ENCODE data around the gene BCO2. TPM values are rescaled to one million over a fixed set of nuclear protein-coding genes. Genes with fewer than 3 reads are reported as not detected.
"Not testable (repeated sequence)": the region's sequence is repeated elsewhere in the genome, so short reads cannot be mapped to it uniquely, and the experiment has no call there.

BCO2 gene
- total and polyA plus RNA-seq, 2 experiments from 2014 or later: 0.63 to 1.1 TPM

GRCh38 chr11:112196519-112197087 lies 21.3 kb downstream of the BCO2 start:
- peaks cover 4% of the 10 kb centered on the region for H3K27me3 Mint-ChIP-seq (ENCODE audit: insufficient read depth, low read depth, poor library complexity)
- Histone ChIP-seq H3K27ac (ENCODE audit: low read depth) (no peak overlapping the region), H3K79me2 (replicated peaks; ENCODE audit: insufficient read depth) (no peaks in the 10 kb centered on the region), H3K4me3 (no peak overlapping the region), H3K27me3 (ENCODE audit: insufficient read depth) (no peaks in the 10 kb centered on the region), H3F3A (replicated peaks; ENCODE audit: low read depth) (no peaks in the 10 kb centered on the region), H3K4me2 (no peak overlapping the region), H2AFZ (no peak overlapping the region), H3K36me3 (ENCODE audit: insufficient read depth) (no peaks in the 10 kb centered on the region), H3K4me1 (ENCODE audit: insufficient read depth) (no peaks in the 10 kb centered on the region), H3K9me2 (ENCODE audit: insufficient read depth) (no peaks in the 10 kb centered on the region), H4K20me1 (replicated peaks; ENCODE audit: insufficient read depth) (peaks cover 3% of the 10 kb centered on the region; the same call in 1 of the 2 replicates)
- H3K36me3 Mint-ChIP-seq (ENCODE audit: low read depth): no peaks in the 10 kb centered on the region
- H3K9me3 Mint-ChIP-seq: no peaks in the 10 kb centered on the region
- no peak for DNase-seq (ENCODE audit: low spot score)
- no peak for TF ChIP-seq JUNB (IDR thresholded peaks at IDR 0.05; ENCODE audit: unreplicated experiment)
- TF ChIP-seq ZNF114 (CRISPR knock-in tag; IDR thresholded peaks at IDR 0.05): no peak
- no peak for TF ChIP-seq NANOG (IDR thresholded peaks at IDR 0.05; ENCODE audit: borderline replicate concordance)
- TF ChIP-seq ZNF462 (CRISPR knock-in tag; IDR thresholded peaks at IDR 0.05): no peak
- TF ChIP-seq CTCF (conservative IDR thresholded peaks at IDR 0.05; ENCODE audit: low read depth in 2 of 2): no peak
- TF ChIP-seq EZH2 (IDR thresholded peaks at IDR 0.05; ENCODE audit: low read depth, unreplicated experiment): no peak
- TF ChIP-seq REST (IDR thresholded peaks at IDR 0.05; ENCODE audit: unreplicated experiment): no peak
- no peak for TF ChIP-seq ETS1 (IDR thresholded peaks at IDR 0.05)
- TF ChIP-seq EZH2phosphoT487 (IDR thresholded peaks at IDR 0.05; ENCODE audit: unreplicated experiment): no peak
- no peak overlapping the region for H3K27ac Mint-ChIP-seq
- H3K4me1 Mint-ChIP-seq: no peaks in the 10 kb centered on the region
- no peak for ATAC-seq
- H3K4me3 Mint-ChIP-seq: no peak overlapping the region

GRCh38 chr11:112199101-112199500 lies 23.8 kb downstream of the BCO2 start:
- not testable (repeated sequence) for H3K36me3 ChIP-seq (ENCODE audit: insufficient read depth); H3K36me3 Mint-ChIP-seq (ENCODE audit: low read depth)

More at GRCh38 chr11:112199101-112199500, 23.8 kb downstream of the BCO2 start:
- not testable (repeated sequence) for H3K4me1 ChIP-seq (ENCODE audit: insufficient read depth); H3F3A ChIP-seq (replicated peaks; ENCODE audit: low read depth); H3K9me2 ChIP-seq (ENCODE audit: insufficient read depth); H3K27ac ChIP-seq (ENCODE audit: low read depth); H3K79me2 ChIP-seq (replicated peaks; ENCODE audit: insufficient read depth); H3K4me3 Mint-ChIP-seq; H3K27me3 ChIP-seq (ENCODE audit: insufficient read depth); DNase-seq (ENCODE audit: low spot score); H3K9me3 Mint-ChIP-seq; H3K4me2 ChIP-seq; H3K27me3 Mint-ChIP-seq (ENCODE audit: insufficient read depth, low read depth, poor library complexity); H3K27ac Mint-ChIP-seq; H4K20me1 ChIP-seq (replicated peaks; ENCODE audit: insufficient read depth); H2AFZ ChIP-seq; H3K4me3 ChIP-seq; ATAC-seq; H3K4me1 Mint-ChIP-seq

Data from GM23338 (cell line).